ENCODE measurements around the gene TRPC4AP.
"Not testable (repeated sequence)": the region's sequence is repeated elsewhere in the genome, so short reads cannot be mapped to it uniquely, and the experiment has no call there.

TRPC4AP gene

GRCh38 chr20:35116258-35116657 is 23.7 kb upstream of the TRPC4AP start:
- Mint-ChIP-seq H3K4me1 (ENCODE audit: low read depth) (no peaks in the 10 kb centered on the region), H3K9me3 (no peaks in the 10 kb centered on the region), H3K27ac (peak overlapping the region; percentile 76), H3K36me3 (ENCODE audit: low read depth) (peaks cover 44% of the 10 kb centered on the region), H3K4me3 (no peak overlapping the region), H3K27me3 (no peaks in the 10 kb centered on the region)

GRCh38 chr20:35115606-35116005 is 23.0 kb upstream of the TRPC4AP start:
- no peaks in the 10 kb centered on the region for H3K4me1 Mint-ChIP-seq (ENCODE audit: low read depth)
- H3K36me3 Mint-ChIP-seq (ENCODE audit: low read depth): peaks cover 40% of the 10 kb centered on the region
- no peak overlapping the region for H3K4me3 Mint-ChIP-seq
- H3K9me3 Mint-ChIP-seq: no peaks in the 10 kb centered on the region
- H3K27ac Mint-ChIP-seq: peak overlapping the region; percentile 14
- no peaks in the 10 kb centered on the region for H3K27me3 Mint-ChIP-seq

- H3K27ac Mint-ChIP-seq; H3K4me3 Mint-ChIP-seq; H3K27me3 Mint-ChIP-seq; H3K4me1 Mint-ChIP-seq (ENCODE audit: low read depth); H3K9me3 Mint-ChIP-seq: not testable (repeated sequence)
- H3K36me3 Mint-ChIP-seq (ENCODE audit: low read depth): peaks cover 26% of the 10 kb centered on the region
These were observed 19.7 kb upstream of the TRPC4AP start for GRCh38 chr20:35112276-35112675.

- no peaks in the 10 kb centered on the region for H3K27me3 Mint-ChIP-seq
- H3K9me3 Mint-ChIP-seq: no peaks in the 10 kb centered on the region
- H3K4me1 Mint-ChIP-seq (ENCODE audit: low read depth): no peaks in the 10 kb centered on the region
- peak overlapping the region; percentile 62 for H3K27ac Mint-ChIP-seq
- peaks cover 20% of the 10 kb centered on the region for H3K36me3 Mint-ChIP-seq (ENCODE audit: low read depth)
- H3K4me3 Mint-ChIP-seq: no peak overlapping the region
These were observed 18.7 kb upstream of the TRPC4AP start for GRCh38 chr20:35111141-35111888.

GRCh38 chr20:35108921-35109320 is 16.3 kb upstream of the TRPC4AP start:
- Mint-ChIP-seq H3K4me1 (ENCODE audit: low read depth) (no peaks in the 10 kb centered on the region), H3K27me3 (no peaks in the 10 kb centered on the region), H3K4me3 (no peak overlapping the region), H3K27ac (no peak overlapping the region), H3K9me3 (no peaks in the 10 kb centered on the region), H3K36me3 (ENCODE audit: low read depth) (peaks cover 12% of the 10 kb centered on the region)

GRCh38 chr20:35106827-35107380 is 14.3 kb upstream of the TRPC4AP start:
- no peaks in the 10 kb centered on the region for H3K9me3 Mint-ChIP-seq
- H3K36me3 Mint-ChIP-seq (ENCODE audit: low read depth): peaks cover 12% of the 10 kb centered on the region
- H3K4me1 Mint-ChIP-seq (ENCODE audit: low read depth): no peaks in the 10 kb centered on the region
- H3K27me3 Mint-ChIP-seq: no peaks in the 10 kb centered on the region
- no peak overlapping the region for H3K4me3 Mint-ChIP-seq
- H3K27ac Mint-ChIP-seq: no peak overlapping the region

- peaks cover 3% of the 10 kb centered on the region for H3K36me3 Mint-ChIP-seq (ENCODE audit: low read depth)
- H3K4me1 Mint-ChIP-seq (ENCODE audit: low read depth): no peaks in the 10 kb centered on the region
- H3K4me3 Mint-ChIP-seq: no peak overlapping the region
These were observed 12.2 kb upstream of the TRPC4AP start for GRCh38 chr20:35104685-35105295.

GRCh38 chr20:35101620-35102019 is 9.0 kb upstream of the TRPC4AP start:
- no peak overlapping the region for H3K27ac Mint-ChIP-seq

More at GRCh38 chr20:35104685-35105295, 12.2 kb upstream of the TRPC4AP start:
- Mint-ChIP-seq H3K27ac (no peak overlapping the region), H3K9me3 (no peaks in the 10 kb centered on the region), H3K27me3 (no peaks in the 10 kb centered on the region)

GRCh38 chr20:35093267-35093884 is 769 bp upstream of the TRPC4AP start:
- Mint-ChIP-seq H3K4me3 (peak overlapping the region; percentile 95), H3K27me3 (no peaks in the 10 kb centered on the region), H3K27ac (peak overlapping the region; percentile 99), H3K36me3 (ENCODE audit: low read depth) (peaks cover 12% of the 10 kb centered on the region), H3K9me3 (no peaks in the 10 kb centered on the region), H3K4me1 (ENCODE audit: low read depth) (peaks cover 52% of the 10 kb centered on the region)

More at GRCh38 chr20:35101620-35102019, 9.0 kb upstream of the TRPC4AP start:
- H3K4me1 Mint-ChIP-seq (ENCODE audit: low read depth): peaks cover 3% of the 10 kb centered on the region
- H3K27me3 Mint-ChIP-seq: peaks cover 2% of the 10 kb centered on the region
- H3K36me3 Mint-ChIP-seq (ENCODE audit: low read depth): no peaks in the 10 kb centered on the region
- H3K9me3 Mint-ChIP-seq: no peaks in the 10 kb centered on the region
- no peak overlapping the region for H3K4me3 Mint-ChIP-seq

GRCh38 chr20:35091816-35092523 is 637 bp downstream of the TRPC4AP start:
- peak overlapping the region; percentile 95 for H3K4me3 Mint-ChIP-seq

GRCh38 chr20:35088231-35089145 is 4.1 kb downstream of the TRPC4AP start:
- Mint-ChIP-seq H3K36me3 (ENCODE audit: low read depth) (peaks cover 16% of the 10 kb centered on the region), H3K27me3 (no peaks in the 10 kb centered on the region), H3K4me1 (ENCODE audit: low read depth) (peaks cover 60% of the 10 kb centered on the region), H3K27ac (peak overlapping the region; percentile 52), H3K9me3 (no peaks in the 10 kb centered on the region), H3K4me3 (no peak overlapping the region)

More at GRCh38 chr20:35091816-35092523, 637 bp downstream of the TRPC4AP start:
- no peaks in the 10 kb centered on the region for H3K27me3 Mint-ChIP-seq
- H3K36me3 Mint-ChIP-seq (ENCODE audit: low read depth): peaks cover 16% of the 10 kb centered on the region
- H3K4me1 Mint-ChIP-seq (ENCODE audit: low read depth): peaks cover 64% of the 10 kb centered on the region
- no peaks in the 10 kb centered on the region for H3K9me3 Mint-ChIP-seq
- peak overlapping the region; percentile 93 for H3K27ac Mint-ChIP-seq

GRCh38 chr20:35087791-35088190 is 4.8 kb downstream of the TRPC4AP start:
- Mint-ChIP-seq H3K9me3 (no peaks in the 10 kb centered on the region), H3K27ac (peak overlapping the region; percentile 26), H3K36me3 (ENCODE audit: low read depth) (peaks cover 16% of the 10 kb centered on the region), H3K27me3 (no peaks in the 10 kb centered on the region), H3K4me1 (ENCODE audit: low read depth) (peaks cover 58% of the 10 kb centered on the region), H3K4me3 (no peak overlapping the region)

GRCh38 chr20:35087355-35087754 is 5.3 kb downstream of the TRPC4AP start:
- no peaks in the 10 kb centered on the region for H3K9me3 Mint-ChIP-seq
- peaks cover 16% of the 10 kb centered on the region for H3K36me3 Mint-ChIP-seq (ENCODE audit: low read depth)
- H3K4me1 Mint-ChIP-seq (ENCODE audit: low read depth): peaks cover 60% of the 10 kb centered on the region
- H3K4me3 Mint-ChIP-seq: no peak overlapping the region
- no peak overlapping the region for H3K27ac Mint-ChIP-seq
- H3K27me3 Mint-ChIP-seq: no peaks in the 10 kb centered on the region

All from stimulated activated naive CD8-positive, alpha-beta T cell treated with anti-CD3 and anti-CD28 coated beads, Interleukin-15, Interleukin-2, amounts not matched to agents 100 ng/mL and 50 ng/mL, for 24 hours (primary cell).